ENCODE results near the gene KIF15.
"Not testable (repeated sequence)": the region's sequence is repeated elsewhere in the genome, so short reads cannot be mapped to it uniquely, and the experiment has no call there.

Gene KIF15

GRCh38 chr3:44771424-44772098 lies 10.0 kb downstream of the KIF15 start:
- H3K4me3 ChIP-seq (ENCODE audit: low read length) = no peak overlapping the region
- peaks cover 17% of the 10 kb centered on the region for H3K36me3 ChIP-seq (ENCODE audit: control insufficient read depth, low read depth, low read length)
- H3K4me1 ChIP-seq (ENCODE audit: control insufficient read depth, low read depth, low read length) = no peaks in the 10 kb centered on the region
- peaks cover 18% of the 10 kb centered on the region for H3K9me3 ChIP-seq (ENCODE audit: control insufficient read depth, low read depth, low read length)
- no peak overlapping the region for H3K27ac ChIP-seq (ENCODE audit: low read length)
- H3K27me3 ChIP-seq (ENCODE audit: control insufficient read depth, insufficient read depth, low read length) = no peaks in the 10 kb centered on the region
- H3K9ac ChIP-seq (ENCODE audit: low read length) = no peak overlapping the region

GRCh38 chr3:44772099-44772442 lies 10.5 kb downstream of the KIF15 start:
- Histone ChIP-seq H3K36me3 (ENCODE audit: control insufficient read depth, low read depth, low read length) (peaks cover 22% of the 10 kb centered on the region), H3K9ac (ENCODE audit: low read length) (no peak overlapping the region), H3K9me3 (ENCODE audit: control insufficient read depth, low read depth, low read length) (peaks cover 18% of the 10 kb centered on the region), H3K27me3 (ENCODE audit: control insufficient read depth, insufficient read depth, low read length) (no peaks in the 10 kb centered on the region), H3K4me1 (ENCODE audit: control insufficient read depth, low read depth, low read length) (no peaks in the 10 kb centered on the region), H3K27ac (ENCODE audit: low read length) (no peak overlapping the region), H3K4me3 (ENCODE audit: low read length) (no peak overlapping the region)

GRCh38 chr3:44782891-44783290 lies 21.3 kb downstream of the KIF15 start:
- Histone ChIP-seq H3K9me3 (ENCODE audit: control insufficient read depth, low read depth, low read length) (no peaks in the 10 kb centered on the region), H3K4me1 (ENCODE audit: control insufficient read depth, low read depth, low read length) (no peaks in the 10 kb centered on the region), H3K4me3 (ENCODE audit: low read length) (no peak overlapping the region), H3K36me3 (ENCODE audit: control insufficient read depth, low read depth, low read length) (peaks cover 54% of the 10 kb centered on the region), H3K27ac (ENCODE audit: low read length) (no peak overlapping the region), H3K9ac (ENCODE audit: low read length) (no peak overlapping the region), H3K27me3 (ENCODE audit: control insufficient read depth, insufficient read depth, low read length) (no peaks in the 10 kb centered on the region)

- no peak overlapping the region for H3K4me3 ChIP-seq (ENCODE audit: low read length)
- no peaks in the 10 kb centered on the region for H3K27me3 ChIP-seq (ENCODE audit: control insufficient read depth, insufficient read depth, low read length)
- H3K4me1 ChIP-seq (ENCODE audit: control insufficient read depth, low read depth, low read length) = peaks cover 6% of the 10 kb centered on the region
- H3K36me3 ChIP-seq (ENCODE audit: control insufficient read depth, low read depth, low read length) = peaks cover 48% of the 10 kb centered on the region
- no peaks in the 10 kb centered on the region for H3K9me3 ChIP-seq (ENCODE audit: control insufficient read depth, low read depth, low read length)
- no peak overlapping the region for H3K27ac ChIP-seq (ENCODE audit: low read length)
- no peak overlapping the region for H3K9ac ChIP-seq (ENCODE audit: low read length)
Measured at GRCh38 chr3:44795197-44795596, 33.6 kb downstream of the KIF15 start.

GRCh38 chr3:44802011-44802410 lies 40.4 kb downstream of the KIF15 start:
- H3K9ac ChIP-seq (ENCODE audit: low read length) = no peak overlapping the region
- H3K27me3 ChIP-seq (ENCODE audit: control insufficient read depth, insufficient read depth, low read length) = no peaks in the 10 kb centered on the region
- H3K4me1 ChIP-seq (ENCODE audit: control insufficient read depth, low read depth, low read length) = no peaks in the 10 kb centered on the region
- no peak overlapping the region for H3K27ac ChIP-seq (ENCODE audit: low read length)
- no peaks in the 10 kb centered on the region for H3K9me3 ChIP-seq (ENCODE audit: control insufficient read depth, low read depth, low read length)
- H3K36me3 ChIP-seq (ENCODE audit: control insufficient read depth, low read depth, low read length) = peaks cover 88% of the 10 kb centered on the region
- H3K4me3 ChIP-seq (ENCODE audit: low read length) = no peak overlapping the region

GRCh38 chr3:44803298-44803697 lies 41.7 kb downstream of the KIF15 start:
- Histone ChIP-seq H3K27ac (ENCODE audit: low read length) (no peak overlapping the region), H3K36me3 (ENCODE audit: control insufficient read depth, low read depth, low read length) (peaks cover 88% of the 10 kb centered on the region), H3K4me1 (ENCODE audit: control insufficient read depth, low read depth, low read length) (no peaks in the 10 kb centered on the region)

GRCh38 chr3:44805960-44806359 lies 44.4 kb downstream of the KIF15 start:
- H3K36me3 ChIP-seq (ENCODE audit: control insufficient read depth, low read depth, low read length) = peaks cover 74% of the 10 kb centered on the region
- H3K4me1 ChIP-seq (ENCODE audit: control insufficient read depth, low read depth, low read length) = no peaks in the 10 kb centered on the region
- no peak overlapping the region for H3K4me3 ChIP-seq (ENCODE audit: low read length)
- no peak overlapping the region for H3K27ac ChIP-seq (ENCODE audit: low read length)
- H3K27me3 ChIP-seq (ENCODE audit: control insufficient read depth, insufficient read depth, low read length) = no peaks in the 10 kb centered on the region
- H3K9ac ChIP-seq (ENCODE audit: low read length) = no peak overlapping the region
- H3K9me3 ChIP-seq (ENCODE audit: control insufficient read depth, low read depth, low read length) = no peaks in the 10 kb centered on the region

More at GRCh38 chr3:44803298-44803697, 41.7 kb downstream of the KIF15 start:
- Histone ChIP-seq H3K9me3 (ENCODE audit: control insufficient read depth, low read depth, low read length) (no peaks in the 10 kb centered on the region), H3K27me3 (ENCODE audit: control insufficient read depth, insufficient read depth, low read length) (no peaks in the 10 kb centered on the region), H3K9ac (ENCODE audit: low read length) (no peak overlapping the region), H3K4me3 (ENCODE audit: low read length) (no peak overlapping the region)

- Histone ChIP-seq H3K4me3 (ENCODE audit: low read length) (no peak overlapping the region), H3K36me3 (ENCODE audit: control insufficient read depth, low read depth, low read length) (peaks cover 49% of the 10 kb centered on the region), H3K9me3 (ENCODE audit: control insufficient read depth, low read depth, low read length) (no peaks in the 10 kb centered on the region), H3K27ac (ENCODE audit: low read length) (no peak overlapping the region), H3K4me1 (ENCODE audit: control insufficient read depth, low read depth, low read length) (no peaks in the 10 kb centered on the region), H3K27me3 (ENCODE audit: control insufficient read depth, insufficient read depth, low read length) (no peaks in the 10 kb centered on the region), H3K9ac (ENCODE audit: low read length) (no peak overlapping the region)
Measured at GRCh38 chr3:44814751-44815150, 53.2 kb downstream of the KIF15 start.

GRCh38 chr3:44816334-44816733 lies 54.7 kb downstream of the KIF15 start:
- not testable (repeated sequence) for H3K4me3 ChIP-seq (ENCODE audit: low read length); H3K9ac ChIP-seq (ENCODE audit: low read length); H3K27me3 ChIP-seq (ENCODE audit: control insufficient read depth, insufficient read depth, low read length); H3K9me3 ChIP-seq (ENCODE audit: control insufficient read depth, low read depth, low read length); H3K27ac ChIP-seq (ENCODE audit: low read length); H3K4me1 ChIP-seq (ENCODE audit: control insufficient read depth, low read depth, low read length)
- H3K36me3 ChIP-seq (ENCODE audit: control insufficient read depth, low read depth, low read length) = peaks cover 41% of the 10 kb centered on the region

GRCh38 chr3:44821206-44821605 lies 59.6 kb downstream of the KIF15 start:
- not testable (repeated sequence) for H3K4me1 ChIP-seq (ENCODE audit: control insufficient read depth, low read depth, low read length); H3K4me3 ChIP-seq (ENCODE audit: low read length); H3K27ac ChIP-seq (ENCODE audit: low read length); H3K27me3 ChIP-seq (ENCODE audit: control insufficient read depth, insufficient read depth, low read length); H3K9me3 ChIP-seq (ENCODE audit: control insufficient read depth, low read depth, low read length); H3K9ac ChIP-seq (ENCODE audit: low read length)
- H3K36me3 ChIP-seq (ENCODE audit: control insufficient read depth, low read depth, low read length) = peaks cover 16% of the 10 kb centered on the region

- no peaks in the 10 kb centered on the region for H3K27me3 ChIP-seq (ENCODE audit: control insufficient read depth, insufficient read depth, low read length)
- no peaks in the 10 kb centered on the region for H3K4me1 ChIP-seq (ENCODE audit: control insufficient read depth, low read depth, low read length)
- no peaks in the 10 kb centered on the region for H3K9me3 ChIP-seq (ENCODE audit: control insufficient read depth, low read depth, low read length)
- no peak overlapping the region for H3K27ac ChIP-seq (ENCODE audit: low read length)
- no peak overlapping the region for H3K4me3 ChIP-seq (ENCODE audit: low read length)
- peaks cover 46% of the 10 kb centered on the region for H3K36me3 ChIP-seq (ENCODE audit: control insufficient read depth, low read depth, low read length)
- H3K9ac ChIP-seq (ENCODE audit: low read length) = no peak overlapping the region
Measured at GRCh38 chr3:44825264-44825925, 63.8 kb downstream of the KIF15 start.

GRCh38 chr3:44827196-44827595 lies 65.6 kb downstream of the KIF15 start:
- H3K36me3 ChIP-seq (ENCODE audit: control insufficient read depth, low read depth, low read length) = peaks cover 60% of the 10 kb centered on the region
- no peaks in the 10 kb centered on the region for H3K4me1 ChIP-seq (ENCODE audit: control insufficient read depth, low read depth, low read length)
- no peak overlapping the region for H3K4me3 ChIP-seq (ENCODE audit: low read length)
- no peak overlapping the region for H3K27ac ChIP-seq (ENCODE audit: low read length)
- no peaks in the 10 kb centered on the region for H3K9me3 ChIP-seq (ENCODE audit: control insufficient read depth, low read depth, low read length)
- H3K9ac ChIP-seq (ENCODE audit: low read length) = no peak overlapping the region
- H3K27me3 ChIP-seq (ENCODE audit: control insufficient read depth, insufficient read depth, low read length) = no peaks in the 10 kb centered on the region

Measured in iPS-18a (cell line).